Activated naive CD4-positive, alpha-beta T cell treated with anti-CD3 and anti-CD28 coated beads, Interleukin-2, amount 10 ng/mL, durations not matched to agents 7 days and 5 days (primary cell): ENCODE results near the gene KIAA0232.
A peak's percentile ranks its signal among the peaks of the same experiment; 100 is the strongest.
"Not testable (repeated sequence)": the region's sequence is repeated elsewhere in the genome, so short reads cannot be mapped to it uniquely, and the experiment has no call there.

Experiments
- CTCF ChIA-PET: fragments of 350-600 bp; sonication (Branson Sonifier 250); formaldehyde crosslinking; loops from one replicate; lab custom pipeline; 2021; ENCODE audit warnings: antibody characterized with exemption; lab: Charles Lee
- DNase-seq: peaks from one replicate; pipeline ENCODE4 v3.0.0-alpha.2; 2020
- H3K27ac Mint-ChIP-seq: one replicate; pipeline ENCODE4 v1.8.0; 2021; ENCODE audit warnings: mild to moderate bottlenecking, moderate library complexity, mixed read lengths
- H3K27me3 Mint-ChIP-seq: one replicate; pipeline ENCODE4 v1.8.0; 2021; ENCODE audit warnings: mild to moderate bottlenecking, mixed read lengths
- H3K36me3 Mint-ChIP-seq: one replicate; pipeline ENCODE4 v1.8.0; 2021; ENCODE audit warnings: mixed read lengths
- H3K4me1 Mint-ChIP-seq: one replicate; pipeline ENCODE4 v1.8.0; 2021; ENCODE audit warnings: mixed read lengths
- H3K4me3 Mint-ChIP-seq: one replicate; pipeline ENCODE4 v1.8.0; 2021; ENCODE audit warnings: mild to moderate bottlenecking, moderate library complexity, mixed read lengths
- H3K9me3 Mint-ChIP-seq: one replicate; pipeline ENCODE4 v1.8.0; 2021; ENCODE audit warnings: mixed read lengths

KIAA0232 gene

GRCh38 chr4:6775746-6776145 lies 6.8 kb upstream of the KIAA0232 start:
- DNase-seq = no peak
- Mint-ChIP-seq H3K36me3 (no peaks in the 10 kb centered on the region), H3K4me1 (peaks cover 42% of the 10 kb centered on the region), H3K27ac (no peak overlapping the region), H3K9me3 (no peaks in the 10 kb centered on the region), H3K27me3 (peaks cover 40% of the 10 kb centered on the region), H3K4me3 (no peak overlapping the region)
- CTCF ChIA-PET = interaction anchor here (0.6 to 1.2 kb wide), 3 partner anchors 55 to 101 kb away, joined by 3 to 5 read pairs (median 3); no protein-coding TSS in a partner anchor

DNA sequence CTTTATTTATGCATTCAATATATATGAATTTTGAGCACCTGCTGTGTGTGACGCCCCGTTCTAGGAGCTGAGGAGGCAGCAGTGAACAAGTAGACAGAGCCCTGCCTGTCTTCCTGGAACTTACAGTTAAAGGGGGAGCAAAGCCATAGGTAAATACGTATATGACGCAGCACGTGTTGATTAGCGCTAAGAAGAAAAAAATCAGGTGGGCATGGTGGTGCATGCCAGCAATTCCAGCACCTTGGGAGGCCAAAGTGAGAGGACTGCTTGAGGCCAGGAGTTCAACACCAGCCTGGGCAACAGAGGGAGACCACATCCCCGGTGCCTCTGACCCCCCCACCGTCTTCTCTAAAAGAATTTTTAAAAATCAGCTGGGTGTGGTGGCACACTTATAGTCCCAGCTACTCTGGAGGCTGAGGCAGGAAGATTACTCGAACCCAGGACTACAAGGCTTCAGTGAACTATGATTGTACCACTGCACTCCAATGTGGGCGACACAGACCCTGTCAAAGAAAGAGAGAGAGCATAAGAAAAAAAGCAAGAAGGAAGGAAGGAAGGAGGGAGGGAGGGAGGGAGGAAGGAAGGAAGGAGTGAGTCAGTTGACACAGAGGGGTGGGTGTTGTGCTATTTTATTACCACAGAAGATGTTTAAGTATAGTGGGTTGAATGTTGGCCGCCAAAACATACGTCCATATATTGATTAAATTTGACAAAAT lies 5.4 kb upstream of the KIAA0232 start:
- Mint-ChIP-seq H3K36me3 (no peaks in the 10 kb centered on the region), H3K9me3 (no peaks in the 10 kb centered on the region), H3K27me3 (peaks cover 33% of the 10 kb centered on the region), H3K27ac (peak overlapping the region; percentile 26), H3K4me3 (no peak overlapping the region), H3K4me1 (peaks cover 53% of the 10 kb centered on the region)
- no peak for DNase-seq
- CTCF ChIA-PET = interaction anchor here (0.9 to 2.9 kb wide), 3 partner anchors 8 to 294 kb away, joined by 3 to 26 read pairs (median 5); no protein-coding TSS in a partner anchor

GRCh38 chr4:6777636-6778281 lies 4.8 kb upstream of the KIAA0232 start:
- H3K9me3 Mint-ChIP-seq = no peaks in the 10 kb centered on the region
- CTCF ChIA-PET = interaction anchor here (0.9 to 2.9 kb wide), 4 partner anchors 9 to 293 kb away, joined by 3 to 26 read pairs (median 4); no protein-coding TSS in a partner anchor
- H3K27ac Mint-ChIP-seq = peak overlapping the region; percentile 26
- H3K36me3 Mint-ChIP-seq = no peaks in the 10 kb centered on the region
- H3K4me1 Mint-ChIP-seq = peaks cover 53% of the 10 kb centered on the region
- H3K27me3 Mint-ChIP-seq = peaks cover 33% of the 10 kb centered on the region
- DNase-seq = peak; percentile 28
- no peak overlapping the region for H3K4me3 Mint-ChIP-seq

DNA sequence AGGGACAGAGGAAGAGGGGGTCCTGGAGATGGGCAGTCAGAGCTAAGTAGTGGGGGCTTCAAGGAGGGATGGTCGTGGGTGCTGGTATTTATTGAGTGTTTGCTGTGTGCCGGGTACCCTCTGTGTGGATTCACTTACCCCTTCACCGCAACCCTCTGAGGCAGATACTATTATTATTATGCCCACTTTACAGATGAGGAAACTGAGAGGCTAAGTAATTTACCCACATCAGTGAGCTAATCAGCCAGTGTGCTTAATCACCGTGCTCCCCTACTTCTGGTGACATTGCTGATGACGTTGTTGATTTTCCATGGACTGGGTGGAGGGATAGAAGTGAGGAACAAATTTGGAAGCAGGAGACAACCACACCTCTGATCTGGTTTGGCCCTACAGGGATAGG lies 4.1 kb upstream of the KIAA0232 start:
- CTCF ChIA-PET = interaction anchor here (0.9 to 2.9 kb wide), 5 partner anchors 9 to 292 kb away, joined by 3 to 26 read pairs (median 4); no protein-coding TSS in a partner anchor
- H3K4me1 Mint-ChIP-seq = peaks cover 53% of the 10 kb centered on the region
- H3K9me3 Mint-ChIP-seq = no peaks in the 10 kb centered on the region
- no peak for DNase-seq
- H3K27me3 Mint-ChIP-seq = peaks cover 27% of the 10 kb centered on the region
- H3K4me3 Mint-ChIP-seq = no peak overlapping the region
- no peaks in the 10 kb centered on the region for H3K36me3 Mint-ChIP-seq
- no peak overlapping the region for H3K27ac Mint-ChIP-seq

- H3K27ac Mint-ChIP-seq = no peak overlapping the region
- no peaks in the 10 kb centered on the region for H3K36me3 Mint-ChIP-seq
- no peaks in the 10 kb centered on the region for H3K9me3 Mint-ChIP-seq
- H3K27me3 Mint-ChIP-seq = peaks cover 16% of the 10 kb centered on the region
- no peak for DNase-seq
- peaks cover 62% of the 10 kb centered on the region for H3K4me1 Mint-ChIP-seq
- CTCF ChIA-PET = interaction anchor here (1.3 to 2.6 kb wide), 3 partner anchors 10 to 105 kb away, joined by 3 to 9 read pairs (median 7); no protein-coding TSS in a partner anchor
- H3K4me3 Mint-ChIP-seq = peak overlapping the region; percentile 65
These were observed 2.6 kb upstream of the KIAA0232 start for GRCh38 chr4:6779667-6780565.

DNA sequence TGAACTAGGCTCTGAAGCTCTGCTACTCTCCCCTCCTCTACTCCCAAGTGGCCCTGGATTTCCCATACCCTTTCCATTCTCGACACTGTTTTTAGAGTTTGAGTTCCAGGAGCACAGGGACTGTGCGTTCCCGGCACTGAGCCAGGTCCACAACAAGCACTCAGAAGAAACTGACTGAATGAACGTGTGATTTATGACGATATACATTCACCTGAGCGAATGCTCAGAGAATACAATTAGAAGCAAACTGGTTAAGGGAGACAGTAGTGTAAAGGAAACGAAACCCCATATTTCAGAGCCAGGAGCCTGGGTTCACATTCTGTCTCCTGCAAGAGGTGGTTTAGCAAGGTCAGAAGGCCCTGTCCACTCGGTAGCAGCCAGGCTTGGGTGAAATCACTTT lies 1.4 kb upstream of the KIAA0232 start:
- H3K36me3 Mint-ChIP-seq = peaks cover 6% of the 10 kb centered on the region
- peak overlapping the region; percentile 65 for H3K4me3 Mint-ChIP-seq
- H3K4me1 Mint-ChIP-seq = peaks cover 64% of the 10 kb centered on the region
- no peak for DNase-seq
- peak overlapping the region; percentile 68 for H3K27ac Mint-ChIP-seq
- CTCF ChIA-PET = interaction anchor here (0.7 to 2.6 kb wide), 4 partner anchors 12 to 106 kb away, joined by 3 to 9 read pairs (median 6); no protein-coding TSS in a partner anchor
- no peaks in the 10 kb centered on the region for H3K9me3 Mint-ChIP-seq
- peaks cover 7% of the 10 kb centered on the region for H3K27me3 Mint-ChIP-seq

GRCh38 chr4:6781561-6781960 lies 966 bp upstream of the KIAA0232 start:
- Mint-ChIP-seq H3K27ac (peak overlapping the region; percentile 68), H3K4me1 (peaks cover 64% of the 10 kb centered on the region)

DNA sequence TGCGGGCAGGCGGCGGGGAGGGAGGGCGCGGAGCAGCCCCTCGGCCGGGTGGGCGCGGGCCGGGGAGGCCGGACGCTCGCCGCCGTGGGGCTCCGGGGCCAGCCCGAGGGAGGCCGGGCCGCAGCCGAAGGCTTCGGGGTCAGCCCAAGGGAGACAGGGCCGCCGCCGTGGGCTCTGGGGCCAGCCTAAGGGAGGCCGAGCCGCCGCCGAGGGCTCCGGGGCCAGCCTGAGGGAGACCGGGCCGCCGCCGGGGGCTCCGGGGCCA lies 251 bp downstream of the KIAA0232 start:
- Mint-ChIP-seq H3K36me3 (peaks cover 11% of the 10 kb centered on the region), H3K27me3 (peaks cover 4% of the 10 kb centered on the region), H3K4me3 (peak overlapping the region; percentile 80), H3K4me1 (peaks cover 58% of the 10 kb centered on the region), H3K9me3 (no peaks in the 10 kb centered on the region), H3K27ac (no peak overlapping the region)
- DNase-seq = no peak
- CTCF ChIA-PET = interaction anchor here (1.5 kb wide), 1 partner anchor 44 kb away, joined by 6 read pairs; no protein-coding TSS in a partner anchor

More at GRCh38 chr4:6781561-6781960, 966 bp upstream of the KIAA0232 start:
- peaks cover 6% of the 10 kb centered on the region for H3K36me3 Mint-ChIP-seq
- H3K27me3 Mint-ChIP-seq = peaks cover 4% of the 10 kb centered on the region
- H3K9me3 Mint-ChIP-seq = no peaks in the 10 kb centered on the region
- DNase-seq = no peak
- H3K4me3 Mint-ChIP-seq = peak overlapping the region; percentile 65
- CTCF ChIA-PET = interaction anchor here (0.9 to 2.6 kb wide), 3 partner anchors 12 to 107 kb away, joined by 3 to 9 read pairs (median 7); no protein-coding TSS in a partner anchor

DNA sequence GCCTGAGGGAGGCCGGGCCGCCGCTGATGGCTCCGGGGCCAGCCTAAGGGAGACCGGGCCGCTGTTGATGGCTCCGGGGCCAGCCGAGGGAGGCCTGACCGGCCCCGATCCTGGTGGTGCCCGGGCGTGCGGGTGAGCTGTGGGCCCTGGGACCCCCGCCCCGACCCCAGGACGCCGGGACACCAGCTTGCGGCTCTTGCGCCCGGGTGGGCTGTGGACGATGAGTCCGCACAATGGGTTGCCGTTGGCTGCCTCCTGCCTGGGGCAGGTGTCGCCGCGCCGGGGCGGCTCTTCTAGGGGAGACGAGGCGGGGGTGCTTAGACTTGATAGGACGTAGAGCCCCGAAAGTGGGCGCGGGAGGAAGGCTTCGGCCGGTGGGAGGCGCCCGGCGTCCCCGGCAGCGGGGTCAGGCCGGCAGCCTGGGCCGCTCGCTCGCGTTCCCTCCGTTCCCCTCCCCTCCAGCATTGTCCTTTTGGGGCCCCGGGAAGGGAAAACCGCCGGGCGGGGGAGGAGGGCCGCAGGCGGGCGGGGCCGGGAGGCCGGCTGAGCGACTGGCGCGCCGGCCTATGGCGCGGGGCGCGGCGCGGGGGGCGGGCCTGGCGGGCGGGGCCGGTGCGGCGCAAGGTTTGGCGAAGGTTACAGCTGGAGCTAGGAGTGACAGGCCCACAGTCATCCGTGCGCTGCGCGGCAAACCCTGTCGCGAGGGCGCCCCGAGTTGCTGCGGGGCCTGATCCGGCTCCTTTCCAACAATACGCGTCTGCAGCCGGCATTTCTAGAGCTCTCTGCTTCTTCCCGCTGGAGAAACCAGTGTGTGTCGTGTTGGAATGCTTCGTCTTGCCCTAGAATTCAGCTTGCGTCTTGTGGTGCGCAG lies 819 bp downstream of the KIAA0232 start:
- H3K9me3 Mint-ChIP-seq = no peaks in the 10 kb centered on the region
- CTCF ChIA-PET = interaction anchor here (1.0 to 3.3 kb wide), 4 partner anchors 43 to 286 kb away, joined by 3 to 33 read pairs (median 6); no protein-coding TSS in a partner anchor
- H3K4me3 Mint-ChIP-seq = peak overlapping the region; percentile 80
- peaks cover 4% of the 10 kb centered on the region for H3K27me3 Mint-ChIP-seq
- H3K4me1 Mint-ChIP-seq = peaks cover 58% of the 10 kb centered on the region
- H3K36me3 Mint-ChIP-seq = peaks cover 16% of the 10 kb centered on the region
- DNase-seq = peak; percentile 91
- H3K27ac Mint-ChIP-seq = peak overlapping the region; percentile 91

DNA sequence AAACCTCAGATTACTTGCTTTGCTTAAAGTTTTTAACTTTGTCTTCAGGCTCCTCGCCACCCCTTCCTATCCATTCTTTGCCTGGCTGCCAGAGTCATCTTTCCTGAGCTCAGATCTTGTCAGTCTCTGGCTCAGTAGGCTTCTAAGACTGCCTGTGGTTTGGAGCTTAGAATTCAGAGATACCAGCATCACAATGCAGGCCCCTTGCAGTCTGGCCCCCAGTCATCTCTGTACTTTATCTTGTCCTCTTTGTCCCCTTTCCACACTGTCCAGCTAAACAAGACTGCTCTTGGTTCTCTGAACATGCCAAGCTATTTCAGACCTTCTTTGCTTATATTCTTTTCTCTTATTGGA lies 3.0 kb downstream of the KIAA0232 start:
- CTCF ChIA-PET = interaction anchor here (2.3 to 3.3 kb wide), 2 partner anchors 89 to 284 kb away, joined by 5 to 33 read pairs; no protein-coding TSS in a partner anchor
- Mint-ChIP-seq H3K27me3 (no peaks in the 10 kb centered on the region), H3K27ac (no peak overlapping the region), H3K9me3 (no peaks in the 10 kb centered on the region), H3K4me3 (no peak overlapping the region), H3K4me1 (peaks cover 52% of the 10 kb centered on the region), H3K36me3 (peaks cover 23% of the 10 kb centered on the region)
- DNase-seq = no peak

DNA sequence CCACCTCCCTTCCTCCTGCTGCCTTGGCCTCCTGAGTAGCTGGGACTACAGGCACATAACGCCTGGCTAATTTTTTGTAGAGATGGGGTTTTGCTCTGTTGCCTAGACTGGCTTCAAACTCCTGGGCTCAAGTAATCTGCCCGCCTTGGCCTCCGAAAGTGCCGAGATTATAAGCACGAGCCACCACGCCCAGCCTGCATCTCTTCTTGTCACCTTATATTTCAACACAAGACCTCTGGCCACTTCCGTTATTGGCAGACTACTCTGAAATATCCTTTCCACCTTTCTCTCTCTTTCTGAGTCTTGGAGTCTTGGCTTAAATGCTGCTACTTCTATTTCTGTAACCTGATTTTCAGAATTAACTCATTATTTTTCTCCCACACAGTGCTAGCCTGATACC lies 5.6 kb downstream of the KIAA0232 start:
- DNase-seq = no peak
- CTCF ChIA-PET = interaction anchor here (1.3 kb wide), 1 partner anchor 86 kb away, joined by 3 read pairs; no protein-coding TSS in a partner anchor
- Mint-ChIP-seq H3K27ac (no peak overlapping the region), H3K4me1 (peaks cover 52% of the 10 kb centered on the region), H3K9me3 (no peaks in the 10 kb centered on the region), H3K36me3 (peaks cover 38% of the 10 kb centered on the region), H3K27me3 (no peaks in the 10 kb centered on the region), H3K4me3 (no peak overlapping the region)

DNA sequence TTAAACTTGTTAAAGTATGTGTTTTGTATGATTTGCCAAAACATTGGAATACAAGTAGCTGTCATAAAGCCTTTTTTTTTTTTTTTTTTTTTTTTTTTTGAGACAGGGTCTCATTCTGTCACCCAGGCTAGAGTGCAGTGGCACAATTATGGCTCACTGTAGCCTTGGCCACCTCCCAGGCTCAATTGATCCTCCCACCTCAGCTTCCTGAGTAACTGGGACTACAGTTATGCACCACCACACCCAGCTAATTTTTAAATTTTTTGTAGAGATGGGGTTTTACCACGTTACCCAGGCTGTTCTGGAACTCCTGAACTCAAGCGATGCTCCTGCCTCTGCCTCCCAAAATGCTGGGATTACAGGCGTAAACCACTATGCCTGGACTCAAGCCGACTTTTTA lies 8.7 kb downstream of the KIAA0232 start:
- H3K27me3 Mint-ChIP-seq, H3K4me3 Mint-ChIP-seq, H3K9me3 Mint-ChIP-seq, DNase-seq, CTCF ChIA-PET, H3K27ac Mint-ChIP-seq: not testable (repeated sequence)
- Mint-ChIP-seq H3K36me3 (peaks cover 38% of the 10 kb centered on the region), H3K4me1 (peaks cover 47% of the 10 kb centered on the region)

GRCh38 chr4:6791796-6792195 lies 9.3 kb downstream of the KIAA0232 start:
- CTCF ChIA-PET, H3K27ac Mint-ChIP-seq, H3K27me3 Mint-ChIP-seq, H3K4me3 Mint-ChIP-seq, DNase-seq, H3K9me3 Mint-ChIP-seq: not testable (repeated sequence)
- peaks cover 38% of the 10 kb centered on the region for H3K36me3 Mint-ChIP-seq
- peaks cover 47% of the 10 kb centered on the region for H3K4me1 Mint-ChIP-seq
